Esophagus muscularis mucosa (tissue), 4 donors: ENCODE results near the gene SLC23A3. TPM values are rescaled to one million over a fixed set of nuclear protein-coding genes. Genes with fewer than 3 reads are reported as not detected.

Experiments used
- DNase-seq: peaks from one replicate; pipeline ENCODE4 v3.0.0-alpha.2; 2017; ENCODE audit errors: extremely low spot score
- H3K27ac ChIP-seq, 4 donors: fragments of 200-600 bp; sonication (generic); replicated peaks in 1 of 4; 1 replicate in 3 of 4; 2 replicates in 1 of 4; pipeline ENCODE4 v1.5.1; 2016 to 2019; ENCODE audit warnings: mild to moderate bottlenecking in 1 of 4
- H3K27me3 ChIP-seq, 4 donors: fragments of 200-600 bp; sonication (generic); one replicate each; pipeline versions ENCODE4 v1.5.1 to v1.6.0; 2016 to 2019
- H3K36me3 ChIP-seq, 4 donors: fragments of 200-600 bp; sonication (generic); one replicate each; pipeline ENCODE4 v1.5.1; 2016 to 2019
- H3K4me1 ChIP-seq, 4 donors: fragments of 200-600 bp; sonication (generic); one replicate each; pipeline ENCODE4 v1.5.1; 2016 to 2019
- H3K4me3 ChIP-seq, 4 donors: fragments of 200-600 bp; sonication (generic); 1 replicate in 2 of 4; 2 replicates in 2 of 4; pipeline ENCODE4 v1.5.1; 2016 to 2019; ENCODE audit warnings: mild to moderate bottlenecking in 4 of 4, moderate library complexity in 1 of 4
- H3K9me3 ChIP-seq, 4 donors: fragments of 200-600 bp; sonication (generic); 1 replicate in 3 of 4; 2 replicates in 1 of 4; pipeline ENCODE4 v1.5.1; 2016 to 2019
- EP300 ChIP-seq: sonication (generic); formaldehyde crosslinking; IDR thresholded peaks from one replicate; pipeline ENCODE4 v1.6.1; 2017; ENCODE audit warnings: antibody characterized with exemption
- POLR2A ChIP-seq: fragments of 450-650 bp; IDR thresholded peaks from one replicate; pipeline ENCODE4 v1.6.1; 2017; ENCODE audit warnings: antibody characterized with exemption, moderate library complexity, mild to moderate bottlenecking, low read depth
- POLR2AphosphoS5 ChIP-seq, 2 donors: sonication (generic); formaldehyde crosslinking; IDR thresholded peaks; one replicate each; pipeline ENCODE4 v1.6.1; 2017; ENCODE audit warnings: antibody characterized with exemption in 2 of 2
- WGBS: methylation state at CpG from one replicate; pipeline ENCODE4 v1.1.5; 2018; 5-methylcytosine and 5-hydroxymethylcytosine counted together
- intact Hi-C: fragments of 100-400 bp; cut with DNase I; formaldehyde crosslinking; loops from one replicate; pipeline ENCODE4 v1.15.1; 2023
- total RNA-seq, 4 donors: library from RNA; depleted of rRNA; stranded (reverse); fragments of >200 nt; gene quantifications; one replicate each; pipeline versions ENCODE4 v1.1.0 to v1.2.1, GENCODE V29; 2016
- TF ChIP-seq, protein P1 (sequence below), 3 experiments: fragments of 200-600 bp in 2 of 3; fragments of 450-650 bp in 1 of 3; sonication (generic) in 2 of 3; IDR thresholded peaks; one replicate each; pipeline ENCODE4 v1.5.1; 2017 to 2019; ENCODE audit warnings: antibody characterized with exemption in 3 of 3, mild to moderate bottlenecking in 2 of 3, moderate library complexity in 1 of 3

SLC23A3 gene
- total RNA-seq, 4 donors from 2014 or later: 0.23 to 0.58 (median 0.37) TPM

DNA sequence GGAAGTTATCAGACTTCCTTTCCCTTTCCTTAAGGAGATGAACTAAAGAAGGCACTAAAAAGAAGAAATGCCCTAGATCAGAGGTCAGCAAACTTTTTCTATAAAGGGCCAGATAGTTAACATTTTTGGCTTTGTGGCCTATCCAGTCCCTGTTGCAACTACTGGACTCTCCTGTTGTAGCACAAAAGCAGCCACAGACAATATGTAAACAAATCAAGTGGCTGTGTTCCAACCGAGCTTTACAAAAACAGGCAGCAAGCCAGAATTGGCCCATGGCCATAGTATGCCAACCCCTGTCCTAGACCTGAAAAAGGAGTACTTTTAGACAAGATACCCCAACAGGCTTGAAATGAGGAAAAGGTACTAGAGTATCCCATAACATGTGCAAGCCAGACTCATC, 20.2 kb downstream of the SLC23A3 start:
- peaks cover 0 to 9% (median 7%) of the 10 kb centered on the region in 4 donors for H3K4me1 ChIP-seq
- intact Hi-C loops: loop anchor here (10.0 kb wide), 1 partner anchor 155 kb away; the partner anchor contains the start of gene CRYBA2
- no peaks in the 10 kb centered on the region for H3K9me3 ChIP-seq
- H3K36me3 ChIP-seq: peaks cover 33 to 73% (median 62%) of the 10 kb centered on the region in 4 donors
- H3K27me3 ChIP-seq: no peaks in the 10 kb centered on the region
- TF ChIP-seq EP300 (no peak), POLR2A (no peak), POLR2AphosphoS5 (IDR thresholded peaks at IDR 0.05) (no peak)
- TF ChIP-seq, protein P1, sequence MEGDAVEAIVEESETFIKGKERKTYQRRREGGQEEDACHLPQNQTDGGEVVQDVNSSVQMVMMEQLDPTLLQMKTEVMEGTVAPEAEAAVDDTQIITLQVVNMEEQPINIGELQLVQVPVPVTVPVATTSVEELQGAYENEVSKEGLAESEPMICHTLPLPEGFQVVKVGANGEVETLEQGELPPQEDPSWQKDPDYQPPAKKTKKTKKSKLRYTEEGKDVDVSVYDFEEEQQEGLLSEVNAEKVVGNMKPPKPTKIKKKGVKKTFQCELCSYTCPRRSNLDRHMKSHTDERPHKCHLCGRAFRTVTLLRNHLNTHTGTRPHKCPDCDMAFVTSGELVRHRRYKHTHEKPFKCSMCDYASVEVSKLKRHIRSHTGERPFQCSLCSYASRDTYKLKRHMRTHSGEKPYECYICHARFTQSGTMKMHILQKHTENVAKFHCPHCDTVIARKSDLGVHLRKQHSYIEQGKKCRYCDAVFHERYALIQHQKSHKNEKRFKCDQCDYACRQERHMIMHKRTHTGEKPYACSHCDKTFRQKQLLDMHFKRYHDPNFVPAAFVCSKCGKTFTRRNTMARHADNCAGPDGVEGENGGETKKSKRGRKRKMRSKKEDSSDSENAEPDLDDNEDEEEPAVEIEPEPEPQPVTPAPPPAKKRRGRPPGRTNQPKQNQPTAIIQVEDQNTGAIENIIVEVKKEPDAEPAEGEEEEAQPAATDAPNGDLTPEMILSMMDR (IDR thresholded peaks at IDR 0.05): no peak
- H3K4me3 ChIP-seq: no peak overlapping the region
- WGBS: 19% methylated on average over 1 of the region's 1 CpG
- no peak for DNase-seq
- no peak overlapping the region for H3K27ac ChIP-seq

GRCh38 chr2:219142329-219142728, 27.5 kb downstream of the SLC23A3 start:
- peaks cover 52 to 85% (median 74%) of the 10 kb centered on the region in 4 donors for H3K36me3 ChIP-seq
- intact Hi-C loops: no loop called here
- no peaks in the 10 kb centered on the region for H3K9me3 ChIP-seq
- TF ChIP-seq, protein P1 (IDR thresholded peaks at IDR 0.05): no peak
- TF ChIP-seq POLR2A (no peak), POLR2AphosphoS5 (IDR thresholded peaks at IDR 0.05) (no peak), EP300 (no peak)
- WGBS: 85% methylated on average over 6 of the region's 6 CpGs
- H3K27me3 ChIP-seq: no peaks in the 10 kb centered on the region
- H3K4me1 ChIP-seq: no peaks in the 10 kb centered on the region
- DNase-seq: no peak
- no peak overlapping the region for H3K27ac ChIP-seq
- no peak overlapping the region for H3K4me3 ChIP-seq

DNA sequence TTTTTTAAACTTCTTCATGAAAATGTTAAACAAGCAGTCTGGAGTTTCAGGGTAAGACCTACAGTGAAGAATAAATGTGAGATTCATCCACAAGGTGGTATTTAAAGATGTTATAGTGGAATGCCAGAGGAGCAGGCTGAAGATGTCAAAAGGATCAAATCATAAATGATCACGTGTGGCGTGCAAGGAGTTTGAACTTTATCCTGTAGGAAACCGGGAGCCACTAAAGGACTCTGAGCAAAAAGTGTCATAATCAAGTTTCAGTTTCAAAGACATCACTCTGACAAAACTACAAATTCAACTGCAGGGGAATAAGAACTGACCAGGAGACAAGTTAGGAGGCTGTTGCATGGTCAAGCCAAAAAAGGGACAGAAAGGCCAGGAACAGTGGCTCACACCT, 29.1 kb downstream of the SLC23A3 start:
- intact Hi-C loops: no loop called here
- H3K9me3 ChIP-seq: no peaks in the 10 kb centered on the region
- no peaks in the 10 kb centered on the region for H3K4me1 ChIP-seq
- H3K36me3 ChIP-seq: peaks cover 39 to 72% (median 60%) of the 10 kb centered on the region in 4 donors
- no peak for TF ChIP-seq POLR2A
- TF ChIP-seq, protein P1 (IDR thresholded peaks at IDR 0.05): no peak
- no peak for TF ChIP-seq POLR2AphosphoS5 (IDR thresholded peaks at IDR 0.05)
- TF ChIP-seq EP300: no peak
- H3K27ac ChIP-seq: no peak overlapping the region
- no peaks in the 10 kb centered on the region for H3K27me3 ChIP-seq
- DNase-seq: no peak
- H3K4me3 ChIP-seq: no peak overlapping the region
- 98% methylated on average over 3 of the region's 3 CpGs for WGBS

GRCh38 chr2:219133976-219134375, 35.9 kb downstream of the SLC23A3 start:
- no peak overlapping the region for H3K4me3 ChIP-seq
- no peak for DNase-seq
- H3K4me1 ChIP-seq: peaks cover 0 to 18% (median 13%) of the 10 kb centered on the region in 4 donors
- peaks cover 0 to 12% (median 3%) of the 10 kb centered on the region in 4 donors for H3K36me3 ChIP-seq
- WGBS: 92% methylated on average over 4 of the region's 4 CpGs
- no peaks in the 10 kb centered on the region for H3K27me3 ChIP-seq
- intact Hi-C loops: no loop called here
- H3K27ac ChIP-seq: no peak overlapping the region
- TF ChIP-seq, protein P1 (IDR thresholded peaks at IDR 0.05): no peak
- TF ChIP-seq POLR2A: no peak
- no peak for TF ChIP-seq POLR2AphosphoS5 (IDR thresholded peaks at IDR 0.05)
- no peak for TF ChIP-seq EP300
- H3K9me3 ChIP-seq: no peaks in the 10 kb centered on the region

GRCh38 chr2:219131744-219132143, 38.1 kb downstream of the SLC23A3 start:
- no peak overlapping the region for H3K27ac ChIP-seq
- H3K27me3 ChIP-seq: no peaks in the 10 kb centered on the region
- peaks cover 0 to 22% (median 13%) of the 10 kb centered on the region in 4 donors for H3K4me1 ChIP-seq
- TF ChIP-seq POLR2AphosphoS5 (IDR thresholded peaks at IDR 0.05) (no peak), EP300 (no peak), POLR2A (no peak)
- TF ChIP-seq, protein P1 (IDR thresholded peaks at IDR 0.05): no peak
- peaks cover 0 to 6% (median 2%) of the 10 kb centered on the region in 4 donors for H3K36me3 ChIP-seq
- no peaks in the 10 kb centered on the region for H3K9me3 ChIP-seq
- H3K4me3 ChIP-seq: no peak overlapping the region
- intact Hi-C loops: no loop called here
- DNase-seq: no peak
- 80% methylated on average over 4 of the region's 4 CpGs for WGBS
